Hippocampal formation (tissue), 2 donors: ENCODE results near the gene CREB5.

Source experiments
- DNase-seq, 2 donors: peaks; one replicate each; lab custom pipeline; 2025; lab: John Stamatoyannopoulos, UW

The CREB5 gene

GRCh38 chr7:28435732-28436378 lies 23.5 kb downstream of the CREB5 start:
- DNase-seq = no peak

GRCh38 chr7:28440055-28440601 lies 27.8 kb downstream of the CREB5 start:
- DNase-seq = no peak

DNA sequence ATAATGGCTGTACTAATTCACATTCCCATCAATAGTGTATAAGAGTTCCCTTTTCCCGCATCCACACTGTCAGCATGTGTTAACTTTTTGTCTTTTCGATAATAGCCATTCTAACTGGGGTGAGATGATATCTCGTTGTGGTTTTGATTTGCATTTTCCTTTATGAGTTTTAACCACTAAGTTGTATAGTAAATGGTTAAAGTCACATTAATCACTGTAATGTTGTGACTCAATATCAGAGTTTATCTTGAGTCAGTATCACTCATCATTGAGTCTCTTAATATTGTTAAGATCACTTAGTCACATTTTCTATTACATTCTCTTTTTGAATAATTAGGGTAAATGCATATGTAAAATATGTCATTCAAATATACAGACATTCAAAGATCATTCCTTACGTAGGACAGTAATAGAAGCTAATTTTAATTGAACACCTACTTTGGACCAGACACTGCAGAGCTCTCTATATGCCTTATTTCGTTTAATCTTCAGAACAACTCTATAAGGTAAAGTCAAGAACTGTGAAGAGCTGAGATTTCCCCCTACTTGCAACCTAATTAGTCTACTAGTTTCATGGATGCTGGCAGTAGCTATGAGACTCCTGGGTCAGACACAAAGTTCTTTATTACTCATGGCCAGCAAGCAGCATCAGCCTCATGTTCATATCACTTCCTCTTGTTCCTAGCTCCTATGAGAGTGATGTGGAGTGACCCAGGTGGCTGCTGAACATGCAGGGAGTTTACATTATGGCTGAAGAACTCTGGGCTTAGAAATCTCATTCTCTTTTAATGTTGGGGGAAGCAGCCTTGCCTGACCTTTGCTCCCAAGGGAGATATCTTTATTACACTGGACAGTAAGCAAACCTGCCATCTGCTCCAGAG lies 30.5 kb downstream of the CREB5 start:
- DNase-seq = no peak

DNA sequence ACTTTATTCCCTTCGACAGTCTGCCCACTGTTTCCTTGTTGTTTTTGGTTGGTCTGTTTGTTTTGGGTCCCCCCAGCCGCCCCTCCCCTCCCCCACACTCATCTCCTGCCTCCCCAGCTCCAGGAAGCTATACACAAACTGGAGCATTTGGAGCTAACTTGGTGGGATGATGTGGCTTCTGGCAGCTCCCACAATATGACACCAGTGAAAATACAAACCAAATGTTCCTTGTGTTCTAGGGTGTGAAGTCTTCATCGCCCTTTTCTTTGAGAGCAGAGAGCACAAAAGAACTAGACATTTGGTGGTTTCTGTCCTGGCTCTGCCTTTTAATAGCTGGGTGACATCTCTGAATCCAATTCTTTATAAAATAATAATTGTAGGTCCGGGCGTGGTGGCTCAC lies 33.8 kb downstream of the CREB5 start:
- peak in 1 of 2 donors; percentile 3 for DNase-seq

DNA sequence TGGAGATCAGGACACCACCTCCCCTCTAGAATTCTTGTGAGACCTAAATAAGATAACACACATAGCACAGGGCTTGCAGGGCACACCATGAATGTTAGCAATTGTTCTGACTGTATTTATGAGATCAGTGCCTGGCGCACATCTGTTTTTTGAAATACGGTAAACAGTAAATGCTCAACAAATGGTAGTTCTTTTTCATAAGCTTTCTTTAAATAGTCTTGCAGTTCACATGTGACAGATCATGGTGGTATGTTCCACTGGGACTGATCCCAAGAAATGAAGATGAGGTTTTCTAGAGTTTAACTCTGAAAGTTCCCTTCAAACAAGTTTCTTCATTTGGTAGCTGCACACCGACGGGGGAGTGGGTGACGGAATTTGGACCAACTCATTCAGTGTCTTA lies 34.8 kb downstream of the CREB5 start:
- DNase-seq = no peak

DNA sequence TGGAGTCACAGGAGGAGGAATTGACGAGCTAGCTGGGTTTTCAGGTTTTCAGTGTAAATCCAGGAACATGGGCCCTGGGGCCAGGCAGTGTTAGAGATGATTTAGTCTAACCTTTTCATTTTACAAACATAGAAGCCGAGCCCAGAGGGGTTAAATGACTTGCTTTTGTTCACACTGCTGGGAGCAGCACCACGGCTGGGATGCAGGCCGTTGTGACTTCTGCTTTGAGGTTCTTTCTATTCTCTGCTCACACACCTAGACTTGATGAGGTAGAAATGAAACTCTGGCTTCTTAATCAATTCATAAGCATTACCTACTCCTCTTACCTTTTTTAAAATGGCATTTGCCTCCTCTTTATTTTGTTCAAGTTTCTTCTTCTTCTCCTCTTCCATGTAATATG lies 36.4 kb downstream of the CREB5 start:
- DNase-seq = no peak

DNA sequence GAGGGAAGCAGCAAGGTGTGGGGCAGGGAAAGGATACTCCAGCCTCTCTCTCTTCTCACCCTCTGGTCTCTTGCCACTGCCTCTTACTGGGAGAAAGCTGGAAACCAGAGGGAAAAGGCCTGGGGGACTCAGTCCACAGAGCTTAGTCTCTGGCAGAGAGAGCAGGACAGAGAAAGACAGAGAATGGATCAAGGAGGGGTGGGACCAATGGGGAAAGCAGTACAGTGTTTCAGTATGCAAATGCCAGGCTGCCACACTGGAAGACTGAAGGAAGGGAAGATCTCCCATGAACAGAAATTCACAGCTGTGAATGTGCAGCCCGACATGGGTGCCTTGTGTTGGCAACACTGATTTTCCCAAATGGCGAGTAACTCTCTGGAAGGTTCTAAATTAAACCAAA lies 40.4 kb downstream of the CREB5 start:
- DNase-seq = no peak

- no peak for DNase-seq
These were observed 43.2 kb downstream of the CREB5 start for GRCh38 chr7:28455486-28455885.

- no peak for DNase-seq
These were observed 43.7 kb downstream of the CREB5 start for GRCh38 chr7:28456044-28456443.

DNA sequence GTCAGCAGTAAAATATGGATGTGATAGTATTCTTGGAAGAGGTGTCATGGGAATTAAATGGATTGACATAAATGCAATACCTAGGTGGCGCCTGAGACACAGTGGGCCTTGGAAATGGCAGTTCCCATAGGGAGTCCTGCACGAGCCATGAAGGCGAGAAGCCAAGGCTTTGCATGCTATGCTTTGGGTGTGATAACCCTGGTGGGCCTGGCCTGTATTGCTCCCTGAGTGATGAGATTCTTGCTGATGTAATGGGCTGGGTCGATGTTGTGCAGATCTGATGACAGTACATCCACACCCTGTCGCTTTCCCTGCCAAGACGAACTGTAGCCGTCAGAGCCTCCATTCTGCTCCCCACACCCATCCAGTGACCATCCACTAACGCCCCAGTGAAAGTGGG lies 46.4 kb downstream of the CREB5 start:
- DNase-seq = no peak

GRCh38 chr7:28459306-28459705 lies 47.0 kb downstream of the CREB5 start:
- no peak for DNase-seq

DNA sequence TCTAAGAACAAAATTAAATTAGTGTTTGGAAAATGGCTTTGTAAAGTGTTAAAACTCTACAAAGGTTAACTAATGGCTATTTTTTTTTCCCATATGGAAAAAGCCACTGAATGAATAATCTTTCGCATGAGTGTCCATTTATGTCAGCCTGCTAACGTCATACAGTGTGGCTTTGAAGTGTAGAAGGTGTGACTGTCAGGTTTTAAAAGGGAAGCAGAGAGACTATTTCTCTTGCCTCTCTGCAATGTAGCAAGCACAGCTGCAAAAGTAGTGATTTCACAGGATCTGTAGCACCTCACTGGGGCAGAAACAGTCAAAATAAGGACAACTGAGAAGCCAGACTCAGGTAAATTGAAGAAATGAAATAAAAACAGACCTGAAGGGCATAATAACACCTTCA lies 53.4 kb downstream of the CREB5 start:
- DNase-seq = no peak

DNA sequence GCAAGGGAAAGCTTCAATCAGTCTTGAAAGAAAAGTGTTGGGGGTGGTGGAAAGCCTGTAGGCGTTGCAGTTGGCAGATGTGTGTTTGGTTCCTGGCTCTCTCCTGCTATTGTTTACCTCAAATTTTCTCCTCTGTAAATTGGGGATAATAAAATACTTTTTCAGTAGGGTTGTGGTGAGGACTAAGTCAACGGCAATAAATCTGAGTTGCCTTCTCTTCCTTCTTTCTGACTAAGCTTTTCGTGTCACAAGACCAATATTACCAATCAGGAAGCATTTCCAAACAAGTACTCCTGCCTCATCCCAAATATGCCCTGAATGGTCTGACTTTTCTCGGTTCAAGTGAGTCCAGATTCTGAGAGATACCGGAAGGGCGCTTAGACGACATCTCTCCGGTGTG lies 54.0 kb downstream of the CREB5 start:
- no peak for DNase-seq

DNA sequence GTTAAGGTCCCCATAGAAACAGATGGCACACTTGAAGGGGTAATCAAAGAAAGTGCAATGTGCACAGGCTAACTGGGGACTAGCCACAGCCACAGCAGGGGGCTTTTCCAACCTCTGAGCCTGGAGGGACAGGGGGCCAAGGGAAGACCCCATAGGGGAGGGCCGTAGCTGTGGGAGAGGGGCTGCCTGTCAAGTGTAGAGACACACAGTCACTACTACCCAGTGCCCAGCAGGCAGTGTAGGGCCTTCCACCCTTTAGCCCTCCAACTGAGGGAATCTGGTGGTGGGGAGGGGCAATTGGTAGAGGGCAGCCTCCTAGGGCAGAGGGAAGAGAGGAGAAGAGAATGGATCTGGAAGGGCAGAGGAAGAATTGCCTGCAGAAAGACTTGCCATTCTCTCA lies 54.6 kb downstream of the CREB5 start:
- DNase-seq = no peak

GRCh38 chr7:28469562-28469961 lies 57.2 kb downstream of the CREB5 start:
- no peak for DNase-seq

DNA sequence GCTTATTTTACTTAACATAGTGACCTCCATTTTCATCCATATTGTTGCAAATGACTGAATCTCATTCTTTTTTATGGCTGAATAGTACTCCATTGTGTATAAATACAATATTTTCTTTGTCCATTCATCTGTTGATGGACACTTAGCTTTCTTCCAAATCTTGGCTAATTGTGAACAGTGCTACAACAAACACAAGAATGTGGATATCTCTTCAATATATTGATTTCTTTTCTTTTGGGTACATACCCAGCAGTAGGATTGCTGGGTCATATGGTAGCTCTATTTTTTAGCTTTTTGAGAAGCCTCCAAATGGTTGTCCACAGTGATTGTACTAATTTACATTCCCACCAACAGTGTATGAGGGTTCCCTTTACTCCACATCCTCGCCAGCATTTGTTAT lies 58.0 kb downstream of the CREB5 start:
- peak in 1 of 2 donors; percentile 24 for DNase-seq

DNA sequence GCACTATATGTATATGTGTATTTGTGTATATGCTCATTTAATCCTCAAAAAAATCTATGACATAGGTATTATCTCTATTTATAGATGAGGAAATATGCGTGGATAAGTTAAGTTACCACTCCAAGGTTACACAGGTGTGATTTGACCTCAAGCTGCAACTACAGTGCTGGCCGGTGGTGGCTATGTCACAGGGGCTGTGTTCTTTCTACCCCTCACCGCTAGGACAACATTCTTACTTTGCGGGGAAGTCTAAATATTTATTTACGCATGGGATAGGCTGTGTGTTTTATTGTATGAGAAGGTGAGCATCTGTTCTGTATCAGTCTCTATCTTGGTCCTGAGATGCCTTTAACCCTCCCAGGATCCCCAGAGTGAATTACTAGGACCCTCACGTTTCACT lies 60.0 kb downstream of the CREB5 start:
- DNase-seq = no peak

GRCh38 chr7:28473571-28474281 lies 61.4 kb downstream of the CREB5 start:
- peak; percentile 8 to 17 for DNase-seq

GRCh38 chr7:28474282-28474638 lies 61.9 kb downstream of the CREB5 start:
- DNase-seq = no peak

- no peak for DNase-seq
These were observed 62.3 kb downstream of the CREB5 start for GRCh38 chr7:28474640-28475039.

- no peak for DNase-seq
These were observed 64.7 kb downstream of the CREB5 start for GRCh38 chr7:28477041-28477442.

DNA sequence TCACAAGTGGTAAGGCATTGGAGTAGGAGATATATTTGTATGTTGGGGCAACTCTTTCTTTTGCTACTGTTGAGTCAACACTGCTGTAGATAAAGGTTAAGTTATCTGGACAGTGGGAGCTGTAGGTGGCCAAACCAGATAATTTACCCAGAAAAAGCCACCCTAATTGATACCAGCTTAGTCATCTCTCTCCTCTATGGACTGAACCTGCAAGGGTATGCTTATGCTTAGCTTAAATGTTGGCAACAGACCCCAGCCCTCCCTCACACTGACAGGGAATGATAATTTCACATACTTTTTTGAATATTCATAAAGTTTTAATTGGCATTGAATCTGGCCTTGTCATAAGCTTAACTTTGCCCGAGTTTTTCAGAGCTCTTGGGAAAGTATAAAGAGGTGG lies 66.3 kb downstream of the CREB5 start:
- no peak for DNase-seq

DNA sequence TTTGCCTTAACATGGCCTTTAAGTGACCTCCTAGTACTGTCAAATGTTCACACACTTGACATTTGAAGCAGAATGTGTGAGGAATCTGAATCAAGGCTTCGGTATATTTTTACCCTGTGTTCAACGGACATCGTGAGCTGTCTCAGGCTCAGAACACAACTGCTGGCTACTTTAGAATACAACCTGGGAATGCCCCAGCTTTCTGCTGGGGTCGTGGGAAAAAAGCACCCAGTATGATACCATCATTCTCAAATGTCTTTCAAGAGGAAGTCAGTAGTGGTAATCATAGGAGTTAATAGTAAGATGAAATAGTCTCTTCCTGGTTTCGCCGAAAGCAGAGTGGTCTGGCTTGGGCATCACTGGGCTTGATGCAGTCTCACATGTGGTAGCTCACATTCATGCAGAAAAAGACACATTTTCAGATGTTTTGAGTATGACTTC lies 67.2 kb downstream of the CREB5 start:
- no peak for DNase-seq
